Mesothelial cell of epicardium (in vitro differentiated cells): ENCODE measurements around the gene DPP6. TPM values are rescaled to one million over a fixed set of nuclear protein-coding genes. Genes with fewer than 3 reads are reported as not detected.

ENCODE experiments used
- DNase-seq, 2 experiments: peaks; one replicate each; pipeline ENCODE4 v3.0.0; 2021; ENCODE audit warnings: low spot score in 2 of 2; ENCODE audit not compliant: unreplicated experiment in 2 of 2
- H3K27ac Mint-ChIP-seq: 2 replicates; pipeline ENCODE4 v1.8.0; 2021; ENCODE audit warnings: mixed read lengths
- H3K27me3 Mint-ChIP-seq: 2 replicates; pipeline ENCODE4 v1.8.0; 2021; ENCODE audit warnings: low read depth, mixed read lengths
- H3K36me3 Mint-ChIP-seq: 2 replicates; pipeline ENCODE4 v1.8.0; 2021; ENCODE audit warnings: mixed read lengths
- H3K4me1 Mint-ChIP-seq: 2 replicates; pipeline ENCODE4 v1.8.0; 2021; ENCODE audit warnings: mixed read lengths
- H3K4me3 Mint-ChIP-seq: 2 replicates; pipeline ENCODE4 v1.8.0; 2021; ENCODE audit warnings: mild to moderate bottlenecking, moderate library complexity, mixed read lengths
- H3K9me3 Mint-ChIP-seq: 2 replicates; pipeline ENCODE4 v1.8.0; 2021; ENCODE audit warnings: mixed read lengths
- total RNA-seq: library from RNA; stranded (reverse); gene quantifications from 3 replicates; pipeline ENCODE4 v1.2.1, GENCODE V29; 2021
- TF ChIP-seq, protein P1 (sequence below): fragments of 200-600 bp; sonication (generic); IDR thresholded peaks from one replicate; pipeline ENCODE4 v1.5.0; 2021; ENCODE audit warnings: antibody characterized with exemption; ENCODE audit not compliant: unreplicated experiment

The DPP6 gene
- total RNA-seq, 1 donor from 2014 or later, result 0.09 TPM

DNA sequence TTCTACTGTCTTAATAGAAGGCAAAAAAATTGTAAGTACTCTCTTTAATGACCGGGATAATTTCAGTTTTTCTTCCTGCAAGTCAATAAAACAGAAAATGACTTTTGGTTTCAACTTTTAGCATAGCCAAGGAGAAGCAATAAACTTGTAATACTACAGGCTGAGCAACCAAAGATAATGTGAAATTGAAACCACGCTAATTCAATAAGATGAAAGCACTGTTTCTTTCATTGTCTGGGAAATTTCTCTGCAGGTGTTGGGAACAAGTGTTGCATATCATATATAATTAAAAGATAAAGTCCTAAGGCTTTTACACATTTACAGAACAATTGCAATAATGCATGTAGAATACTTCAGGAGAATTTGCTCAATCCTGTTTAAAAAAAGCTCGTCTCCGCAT lies 488.4 kb downstream of the DPP6 start:
- H3K27ac Mint-ChIP-seq, result no peak overlapping the region
- DNase-seq, result no peak
- peaks cover 2% of the 10 kb centered on the region for H3K27me3 Mint-ChIP-seq
- no peaks in the 10 kb centered on the region for H3K36me3 Mint-ChIP-seq
- H3K9me3 Mint-ChIP-seq, result peaks cover 7% of the 10 kb centered on the region
- no peak overlapping the region for H3K4me3 Mint-ChIP-seq
- TF ChIP-seq, protein P1, sequence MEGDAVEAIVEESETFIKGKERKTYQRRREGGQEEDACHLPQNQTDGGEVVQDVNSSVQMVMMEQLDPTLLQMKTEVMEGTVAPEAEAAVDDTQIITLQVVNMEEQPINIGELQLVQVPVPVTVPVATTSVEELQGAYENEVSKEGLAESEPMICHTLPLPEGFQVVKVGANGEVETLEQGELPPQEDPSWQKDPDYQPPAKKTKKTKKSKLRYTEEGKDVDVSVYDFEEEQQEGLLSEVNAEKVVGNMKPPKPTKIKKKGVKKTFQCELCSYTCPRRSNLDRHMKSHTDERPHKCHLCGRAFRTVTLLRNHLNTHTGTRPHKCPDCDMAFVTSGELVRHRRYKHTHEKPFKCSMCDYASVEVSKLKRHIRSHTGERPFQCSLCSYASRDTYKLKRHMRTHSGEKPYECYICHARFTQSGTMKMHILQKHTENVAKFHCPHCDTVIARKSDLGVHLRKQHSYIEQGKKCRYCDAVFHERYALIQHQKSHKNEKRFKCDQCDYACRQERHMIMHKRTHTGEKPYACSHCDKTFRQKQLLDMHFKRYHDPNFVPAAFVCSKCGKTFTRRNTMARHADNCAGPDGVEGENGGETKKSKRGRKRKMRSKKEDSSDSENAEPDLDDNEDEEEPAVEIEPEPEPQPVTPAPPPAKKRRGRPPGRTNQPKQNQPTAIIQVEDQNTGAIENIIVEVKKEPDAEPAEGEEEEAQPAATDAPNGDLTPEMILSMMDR, result no peak
- H3K4me1 Mint-ChIP-seq, result no peaks in the 10 kb centered on the region

DNA sequence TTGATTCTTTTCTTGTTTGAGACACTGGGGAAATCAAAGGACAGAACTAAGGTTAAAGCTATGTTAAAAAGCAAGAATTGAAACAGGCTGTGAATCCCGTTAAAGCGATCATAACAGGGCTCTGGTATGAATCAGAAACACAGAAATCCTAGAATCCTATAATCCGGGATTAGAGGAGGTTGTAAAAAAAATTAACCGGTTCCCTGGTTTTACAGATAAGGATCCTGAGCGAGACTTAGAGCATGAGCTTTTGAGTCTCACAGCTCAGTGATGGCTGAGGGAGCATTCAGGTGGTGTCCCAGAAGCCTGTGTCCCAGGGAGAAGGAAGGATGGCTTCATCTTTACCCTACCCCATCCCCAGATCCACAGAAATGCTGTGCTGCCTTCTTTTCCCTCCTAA lies 489.4 kb downstream of the DPP6 start:
- Mint-ChIP-seq H3K36me3 (no peaks in the 10 kb centered on the region), H3K27me3 (peaks cover 2% of the 10 kb centered on the region), H3K4me1 (no peaks in the 10 kb centered on the region)

DNA sequence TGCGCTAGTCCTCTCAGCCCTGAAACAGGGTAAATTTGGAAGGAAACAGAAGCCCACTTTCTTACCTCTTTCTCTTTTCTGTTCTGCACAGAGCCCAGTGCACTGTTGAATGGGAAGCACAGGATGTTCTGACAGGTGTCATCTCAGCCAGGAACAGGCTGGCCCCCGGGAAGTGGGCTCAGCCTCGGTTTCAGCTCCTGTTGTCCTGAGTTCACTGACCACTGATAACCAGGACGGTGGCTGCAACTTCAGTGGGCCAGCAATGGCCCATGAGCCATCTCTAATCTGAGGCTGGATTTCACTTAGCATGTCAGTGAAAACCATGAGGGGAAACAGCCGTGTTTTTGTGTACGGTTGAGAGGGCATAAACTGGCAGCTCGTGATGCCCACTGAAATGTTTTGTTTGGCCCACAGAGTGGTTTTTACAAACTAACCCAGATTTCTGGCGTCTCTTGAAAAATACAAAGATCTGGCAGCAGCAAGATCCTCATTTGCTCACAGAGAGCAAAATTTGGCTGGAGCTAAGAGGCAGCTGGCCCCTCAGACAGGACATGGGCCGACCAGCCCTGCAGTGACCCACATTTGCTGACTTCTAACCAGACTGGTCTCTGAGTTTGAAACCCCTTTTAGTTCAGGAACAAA lies 494.9 kb downstream of the DPP6 start:
- Mint-ChIP-seq H3K4me1 (no peaks in the 10 kb centered on the region), H3K4me3 (no peak overlapping the region), H3K9me3 (no peaks in the 10 kb centered on the region), H3K36me3 (no peaks in the 10 kb centered on the region), H3K27me3 (peaks cover 2% of the 10 kb centered on the region), H3K27ac (no peak overlapping the region)
- TF ChIP-seq, protein P1, result no peak
- DNase-seq, result no peak

More for the DNA sequence above, 489.4 kb downstream of the DPP6 start:
- Mint-ChIP-seq H3K4me3 (no peak overlapping the region), H3K9me3 (no peaks in the 10 kb centered on the region), H3K27ac (no peak overlapping the region)
- TF ChIP-seq, protein P1, result no peak
- no peak for DNase-seq

DNA sequence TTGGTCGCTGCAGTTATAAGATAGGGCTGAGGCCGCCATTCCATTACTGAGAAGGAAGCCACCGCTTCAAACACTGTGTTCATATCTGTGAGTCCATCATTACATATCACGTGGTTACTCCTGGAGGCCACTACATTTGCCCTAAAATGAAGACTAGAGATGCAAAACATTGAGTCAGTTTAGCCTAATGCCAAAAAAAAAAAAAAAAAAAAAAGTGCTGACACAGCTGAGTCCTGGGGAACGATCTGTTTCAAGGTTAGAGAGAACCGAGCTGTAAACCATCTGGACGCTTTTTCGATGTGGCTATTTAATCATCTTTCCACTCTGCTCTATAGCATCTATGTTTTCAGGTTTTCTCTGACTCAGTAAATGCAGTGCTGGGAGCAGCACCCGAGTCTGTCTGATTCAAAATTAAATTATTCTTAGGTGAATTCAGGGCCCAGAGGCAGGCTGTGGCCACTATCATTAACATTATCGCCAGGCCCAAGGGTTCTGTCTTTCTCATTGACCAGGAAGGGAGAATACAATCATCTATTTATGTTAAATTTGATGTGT lies 501.6 kb downstream of the DPP6 start:
- no peaks in the 10 kb centered on the region for H3K4me1 Mint-ChIP-seq
- no peak overlapping the region for H3K4me3 Mint-ChIP-seq
- TF ChIP-seq, protein P1, result no peak
- no peak for DNase-seq
- no peaks in the 10 kb centered on the region for H3K27me3 Mint-ChIP-seq
- peaks cover under 1% of the 10 kb centered on the region for H3K9me3 Mint-ChIP-seq
- no peaks in the 10 kb centered on the region for H3K36me3 Mint-ChIP-seq
- no peak overlapping the region for H3K27ac Mint-ChIP-seq

DNA sequence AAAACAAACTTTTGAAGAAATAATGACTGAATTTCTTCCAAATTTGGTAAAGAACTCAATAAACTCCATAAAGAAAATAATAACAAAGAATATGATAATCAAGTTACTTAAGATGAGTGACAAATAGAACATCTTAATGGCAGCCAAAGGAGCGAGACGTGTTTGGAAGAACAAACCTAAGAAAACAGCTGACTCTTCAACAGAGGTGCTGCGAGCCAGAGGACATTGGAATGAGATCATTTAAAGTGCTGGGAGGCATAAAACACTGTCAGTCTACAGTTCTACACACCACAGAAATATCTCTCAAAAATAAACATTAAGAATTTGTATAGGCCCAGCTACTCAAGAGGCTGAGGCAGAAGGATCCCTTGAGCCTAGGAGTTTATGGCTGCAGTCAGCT lies 507.3 kb downstream of the DPP6 start:
- Mint-ChIP-seq H3K4me1 (no peaks in the 10 kb centered on the region), H3K4me3 (no peak overlapping the region), H3K36me3 (no peaks in the 10 kb centered on the region), H3K9me3 (peaks cover 9% of the 10 kb centered on the region), H3K27ac (no peak overlapping the region), H3K27me3 (no peaks in the 10 kb centered on the region)
- DNase-seq, result no peak
- TF ChIP-seq, protein P1, result no peak
